ENCODE measurements around the gene RWDD3.

The RWDD3 gene

GRCh38 chr1:95217371-95217770 lies 16.6 kb upstream of the RWDD3 start:
- peak overlapping the region; percentile 65 for H3K4me3 Mint-ChIP-seq

GRCh38 chr1:95219407-95219806 lies 14.6 kb upstream of the RWDD3 start:
- DNase-seq (ENCODE audit: low spot score in 2 of 2) = no peak
- Mint-ChIP-seq H3K27me3 (peaks cover 5% of the 10 kb centered on the region), H3K27ac (no peak overlapping the region), H3K4me3 (no peak overlapping the region), H3K4me1 (peaks cover 14% of the 10 kb centered on the region), H3K36me3 (peaks cover 16% of the 10 kb centered on the region), H3K9me3 (peaks cover 2% of the 10 kb centered on the region)
- no peak for ATAC-seq (ENCODE audit: low read depth)

More at GRCh38 chr1:95217371-95217770, 16.6 kb upstream of the RWDD3 start:
- H3K36me3 Mint-ChIP-seq = peaks cover 16% of the 10 kb centered on the region
- peaks cover 2% of the 10 kb centered on the region for H3K9me3 Mint-ChIP-seq
- peak; percentile 33 for ATAC-seq (ENCODE audit: low read depth)
- DNase-seq (ENCODE audit: low spot score in 2 of 2) = no peak
- H3K27me3 Mint-ChIP-seq = peaks cover 5% of the 10 kb centered on the region
- peak overlapping the region; percentile 64 for H3K27ac Mint-ChIP-seq
- peaks cover 18% of the 10 kb centered on the region for H3K4me1 Mint-ChIP-seq

DNA sequence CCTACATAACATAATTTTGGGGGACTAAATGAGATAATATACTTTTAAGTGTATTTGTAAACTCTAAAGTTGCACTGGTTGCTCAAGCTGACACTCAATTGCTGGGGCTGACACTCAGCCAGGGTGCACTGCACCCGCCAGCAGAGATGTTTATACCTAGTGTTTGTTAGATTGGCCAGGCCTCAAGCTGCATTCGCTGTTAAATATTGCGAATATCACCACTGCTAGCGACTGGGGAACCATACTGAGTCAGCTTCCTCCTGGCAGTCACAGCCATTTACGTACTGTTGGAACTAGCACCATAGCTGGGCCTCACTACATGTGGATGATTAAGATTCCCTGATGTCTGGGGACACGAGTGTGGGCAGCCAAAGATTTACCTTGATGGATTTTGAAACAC lies 12.7 kb upstream of the RWDD3 start:
- DNase-seq (ENCODE audit: low spot score in 2 of 2) (no peak), ATAC-seq (ENCODE audit: low read depth) (no peak)
- Mint-ChIP-seq H3K27me3 (peaks cover 5% of the 10 kb centered on the region), H3K4me1 (peaks cover 14% of the 10 kb centered on the region), H3K27ac (no peak overlapping the region), H3K36me3 (peaks cover 14% of the 10 kb centered on the region), H3K9me3 (no peaks in the 10 kb centered on the region), H3K4me3 (no peak overlapping the region)

GRCh38 chr1:95222629-95223028 lies 11.4 kb upstream of the RWDD3 start:
- Mint-ChIP-seq H3K36me3 (peaks cover 8% of the 10 kb centered on the region), H3K27me3 (peaks cover 5% of the 10 kb centered on the region), H3K27ac (no peak overlapping the region), H3K4me1 (peaks cover 3% of the 10 kb centered on the region), H3K4me3 (no peak overlapping the region), H3K9me3 (no peaks in the 10 kb centered on the region)
- DNase-seq (ENCODE audit: low spot score in 2 of 2) (no peak), ATAC-seq (ENCODE audit: low read depth) (no peak)

- Mint-ChIP-seq H3K4me3 (no peak overlapping the region), H3K27me3 (peaks cover 3% of the 10 kb centered on the region), H3K9me3 (no peaks in the 10 kb centered on the region), H3K36me3 (peaks cover 7% of the 10 kb centered on the region), H3K27ac (no peak overlapping the region), H3K4me1 (peaks cover 1% of the 10 kb centered on the region)
- DNase-seq (ENCODE audit: low spot score in 2 of 2) (no peak), ATAC-seq (ENCODE audit: low read depth) (no peak)
These were observed 10.9 kb upstream of the RWDD3 start for GRCh38 chr1:95223110-95223509.

- no peaks in the 10 kb centered on the region for H3K9me3 Mint-ChIP-seq
- no peaks in the 10 kb centered on the region for H3K4me1 Mint-ChIP-seq
- no peak overlapping the region for H3K27ac Mint-ChIP-seq
- H3K4me3 Mint-ChIP-seq = no peak overlapping the region
- peaks cover 3% of the 10 kb centered on the region for H3K27me3 Mint-ChIP-seq
- H3K36me3 Mint-ChIP-seq = no peaks in the 10 kb centered on the region
- ATAC-seq (ENCODE audit: low read depth) (no peak), DNase-seq (ENCODE audit: low spot score in 2 of 2) (no peak)
These were observed 7.0 kb upstream of the RWDD3 start for GRCh38 chr1:95226781-95227660.

GRCh38 chr1:95229037-95229436 lies 5.0 kb upstream of the RWDD3 start:
- no peak for ATAC-seq (ENCODE audit: low read depth)
- Mint-ChIP-seq H3K9me3 (no peaks in the 10 kb centered on the region), H3K4me1 (peaks cover 6% of the 10 kb centered on the region), H3K27ac (no peak overlapping the region), H3K27me3 (peaks cover 3% of the 10 kb centered on the region), H3K4me3 (no peak overlapping the region), H3K36me3 (no peaks in the 10 kb centered on the region)
- DNase-seq (ENCODE audit: low spot score in 2 of 2) = no peak

DNA sequence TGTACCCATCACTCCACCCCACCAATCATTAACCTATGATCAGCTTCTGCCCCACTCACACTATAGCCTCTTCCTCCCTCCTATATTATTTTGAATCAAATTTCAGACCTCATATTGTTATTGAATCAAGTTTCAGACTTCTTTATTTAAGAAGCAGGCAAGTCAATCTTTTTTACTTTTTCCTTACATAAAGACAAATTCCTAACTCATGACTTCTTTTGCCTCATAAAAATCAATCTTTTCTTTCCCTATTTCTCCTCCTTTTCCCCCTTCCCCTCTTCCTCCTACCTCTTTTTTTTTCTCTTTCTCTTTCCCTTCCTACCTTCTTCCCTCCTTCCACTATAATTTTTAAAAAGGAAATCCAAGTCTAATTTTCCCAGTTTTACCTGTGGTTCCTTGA lies 4.3 kb upstream of the RWDD3 start:
- Mint-ChIP-seq H3K27ac (no peak overlapping the region), H3K27me3 (peaks cover 3% of the 10 kb centered on the region), H3K36me3 (no peaks in the 10 kb centered on the region), H3K4me1 (peaks cover 9% of the 10 kb centered on the region), H3K4me3 (no peak overlapping the region), H3K9me3 (no peaks in the 10 kb centered on the region)
- DNase-seq (ENCODE audit: low spot score in 2 of 2) = no peak
- ATAC-seq (ENCODE audit: low read depth) = no peak

DNA sequence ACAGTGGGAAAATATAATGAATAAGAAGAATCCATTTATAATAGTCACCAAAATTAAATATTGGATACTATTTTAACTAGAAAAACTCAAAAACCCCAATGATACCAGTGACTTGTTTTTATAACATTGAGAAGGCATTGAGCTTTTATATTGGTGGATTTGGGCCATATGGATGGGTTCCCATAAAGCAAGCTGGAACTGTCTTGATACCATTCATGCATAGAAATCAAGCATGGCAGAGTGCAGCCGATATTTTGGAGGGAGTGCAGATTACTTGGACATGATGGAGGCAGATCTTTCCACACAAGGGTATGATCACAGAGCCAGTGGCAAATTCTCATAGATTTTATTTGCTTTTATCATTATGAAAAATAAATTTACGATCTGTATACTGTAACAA lies 3.8 kb upstream of the RWDD3 start:
- Mint-ChIP-seq H3K9me3 (no peaks in the 10 kb centered on the region), H3K27me3 (peaks cover 3% of the 10 kb centered on the region), H3K4me3 (no peak overlapping the region), H3K4me1 (peaks cover 9% of the 10 kb centered on the region), H3K27ac (no peak overlapping the region), H3K36me3 (no peaks in the 10 kb centered on the region)
- DNase-seq (ENCODE audit: low spot score in 2 of 2) (no peak), ATAC-seq (ENCODE audit: low read depth) (no peak)

GRCh38 chr1:95230768-95231191 lies 3.2 kb upstream of the RWDD3 start:
- H3K9me3 Mint-ChIP-seq = no peaks in the 10 kb centered on the region
- no peaks in the 10 kb centered on the region for H3K36me3 Mint-ChIP-seq
- ATAC-seq (ENCODE audit: low read depth) (no peak), DNase-seq (ENCODE audit: low spot score in 2 of 2) (no peak)
- H3K4me3 Mint-ChIP-seq = no peak overlapping the region
- peaks cover 3% of the 10 kb centered on the region for H3K27me3 Mint-ChIP-seq
- H3K27ac Mint-ChIP-seq = no peak overlapping the region
- H3K4me1 Mint-ChIP-seq = peaks cover 9% of the 10 kb centered on the region

DNA sequence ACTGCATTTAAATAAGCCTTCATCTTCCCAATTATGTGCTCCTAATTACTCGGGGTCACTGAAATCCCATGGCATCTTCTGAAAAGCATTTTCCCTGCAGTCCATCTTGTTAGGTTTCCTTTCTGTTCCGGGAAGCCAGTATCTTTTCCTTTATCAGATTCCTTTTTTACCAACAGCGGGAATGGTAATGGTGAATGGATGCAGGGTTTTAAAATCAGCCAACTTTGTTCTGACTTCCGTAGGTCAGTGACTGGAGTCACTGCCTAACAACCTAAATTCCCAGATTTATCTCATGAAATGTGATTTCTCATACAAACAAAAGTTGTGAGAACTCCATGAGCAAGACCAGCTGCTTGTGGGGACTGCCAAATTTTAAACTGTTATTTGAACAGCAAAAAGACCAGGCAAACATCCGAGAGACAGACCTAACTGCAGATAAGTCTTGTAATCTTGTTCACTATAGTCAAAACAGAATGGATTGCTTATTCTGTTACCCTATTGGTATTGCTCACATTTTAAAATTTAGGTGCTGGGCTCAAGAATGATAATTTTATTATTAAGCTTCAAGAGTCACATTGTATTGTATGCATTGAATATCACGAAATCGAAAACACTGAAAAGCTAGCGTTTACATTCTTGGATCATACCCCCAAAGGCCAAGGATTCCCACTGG lies 1.2 kb upstream of the RWDD3 start:
- Mint-ChIP-seq H3K27ac (peak overlapping the region; percentile 85), H3K4me1 (peaks cover 20% of the 10 kb centered on the region), H3K36me3 (peaks cover 4% of the 10 kb centered on the region), H3K4me3 (peak overlapping the region; percentile 94), H3K27me3 (peaks cover 3% of the 10 kb centered on the region), H3K9me3 (no peaks in the 10 kb centered on the region)
- DNase-seq (ENCODE audit: low spot score in 2 of 2) (no peak), ATAC-seq (ENCODE audit: low read depth) (no peak)

- peaks cover 23% of the 10 kb centered on the region for H3K4me1 Mint-ChIP-seq
- H3K4me3 Mint-ChIP-seq = peak overlapping the region; percentile 94
- H3K9me3 Mint-ChIP-seq = no peaks in the 10 kb centered on the region
- DNase-seq (ENCODE audit: low spot score in 2 of 2) (no peak), ATAC-seq (ENCODE audit: low read depth) (no peak)
- H3K27me3 Mint-ChIP-seq = peaks cover 3% of the 10 kb centered on the region
- H3K27ac Mint-ChIP-seq = peak overlapping the region; percentile 85
- H3K36me3 Mint-ChIP-seq = peaks cover 5% of the 10 kb centered on the region
These were observed 682 bp upstream of the RWDD3 start for GRCh38 chr1:95233319-95233736.

- H3K27ac Mint-ChIP-seq = no peak overlapping the region
- H3K36me3 Mint-ChIP-seq = peaks cover 21% of the 10 kb centered on the region
- ATAC-seq (ENCODE audit: low read depth) (no peak), DNase-seq (ENCODE audit: low spot score in 2 of 2) (no peak)
- no peak overlapping the region for H3K4me3 Mint-ChIP-seq
- peaks cover 4% of the 10 kb centered on the region for H3K9me3 Mint-ChIP-seq
- H3K27me3 Mint-ChIP-seq = no peaks in the 10 kb centered on the region
- H3K4me1 Mint-ChIP-seq = peaks cover 31% of the 10 kb centered on the region
These were observed 3.0 kb downstream of the RWDD3 start for GRCh38 chr1:95236784-95237575.
